GM12878 (cell line): Measurements from ENCODE around the gene BCL11A. TPM values are rescaled to one million over a fixed set of nuclear protein-coding genes. Genes with fewer than 3 reads are reported as not detected.

ENCODE experiments used
- ATAC-seq: fragments of 200-7000 bp; cut with Tn5 transposase; 3 replicates; pipeline ENCODE4 v1.9.1; 2020; ENCODE audit warnings: mild to moderate bottlenecking, moderate library complexity
- BruUV-seq: library from RNA; stranded (reverse); fragments of 400-500 nt; replicated peaks from 2 replicates; lab custom pipeline; 2021; lab: Mats Ljungman, UMichigan
- CTCF ChIA-PET: fragments of 300-600 bp; sonication (Branson Sonifier 250); formaldehyde crosslinking; extraction: SDS; loops from one replicate; lab custom pipeline; 2021; ENCODE audit warnings: inconsistent platforms; lab: Yijun Ruan, JAX
- POLR2A ChIA-PET: fragments of 350-600 bp; formaldehyde crosslinking; extraction: SDS; loops from one replicate; lab custom pipeline; 2021; ENCODE audit warnings: inconsistent platforms; lab: Charles Lee
- RAD21 ChIA-PET: fragments of 300-600 bp; sonication (Branson Sonifier 250); formaldehyde crosslinking; loops from one replicate; lab custom pipeline; 2023; ENCODE audit warnings: antibody characterized with exemption; ENCODE audit not compliant: unreplicated experiment; lab: Charles Lee
- SMC1A ChIA-PET: fragments of 300-600 bp; sonication (Branson Sonifier 250); formaldehyde crosslinking; loops from one replicate; lab custom pipeline; 2023; ENCODE audit not compliant: unreplicated experiment, uncharacterized antibody; lab: Charles Lee
- DNase-seq: peaks from one replicate; pipeline ENCODE4 v3.0.0-alpha.2; 2011; ENCODE audit warnings: low read depth, low spot score
- FAIRE-seq: peaks from 3 replicates; lab custom pipeline; 2011; peaks lifted over from hg19 to GRCh38; lab: Jason Lieb, UNC
- H2AFZ ChIP-seq: 2 replicates; pipeline ENCODE4 v1.6.0; 2011; ENCODE audit warnings: low read depth, low read length, control low read depth; ENCODE audit not compliant: control insufficient read depth
- H3K27ac ChIP-seq: 2 replicates; pipeline ENCODE4 v1.5.1; 2011; ENCODE audit warnings: control low read depth; ENCODE audit not compliant: control insufficient read depth, insufficient read depth
- H3K27me3 ChIP-seq, 2 experiments: replicated peaks in 1 of 2; 2 replicates each; pipeline versions ENCODE4 v1.6.0 to v1.6.1; 2011; ENCODE audit warnings: low read length in 1 of 2; ENCODE audit not compliant: control insufficient read depth in 2 of 2, insufficient read depth in 2 of 2
- H3K36me3 ChIP-seq, 2 experiments: 2 replicates each; pipeline ENCODE4 v1.5.1; 2011; ENCODE audit warnings: low read length in 1 of 2; ENCODE audit not compliant: control insufficient read depth in 2 of 2, insufficient read depth in 2 of 2
- H3K4me1 ChIP-seq: 2 replicates; pipeline ENCODE4 v1.6.1; 2011; ENCODE audit warnings: mild to moderate bottlenecking, low read length, moderate library complexity, mixed read lengths; ENCODE audit not compliant: control insufficient read depth, insufficient read depth
- H3K4me2 ChIP-seq: 2 replicates; pipeline ENCODE4 v1.6.0; 2011; ENCODE audit warnings: control low read depth; ENCODE audit not compliant: control insufficient read depth, insufficient read depth
- H3K4me3 ChIP-seq: fragments of 200-600 bp; sonication (generic); 2 replicates; pipeline ENCODE4 v1.5.1; 2016
- H3K79me2 ChIP-seq: 2 replicates; pipeline ENCODE4 v1.6.0; 2011; ENCODE audit warnings: low read length; ENCODE audit not compliant: control insufficient read depth, insufficient read depth
- H3K9ac ChIP-seq: 2 replicates; pipeline ENCODE4 v1.8.0; 2011; ENCODE audit warnings: low read length, control low read depth, mixed read lengths; ENCODE audit not compliant: control insufficient read depth, insufficient read depth
- H3K9me3 ChIP-seq: replicated peaks from 3 replicates; pipeline ENCODE4 v1.5.1; 2011; ENCODE audit warnings: mild to moderate bottlenecking, low read length; ENCODE audit not compliant: control insufficient read depth, insufficient read depth
- H4K20me1 ChIP-seq: 2 replicates; pipeline ENCODE4 v1.6.0; 2011; ENCODE audit not compliant: control insufficient read depth, insufficient read depth
- CBX5 ChIP-seq: sonication (generic); IDR thresholded peaks from 2 replicates; pipeline ENCODE4 v1.6.1; 2016; ENCODE audit warnings: low read depth, moderate library complexity, mild to moderate bottlenecking, inconsistent platforms
- EED ChIP-seq: sonication (generic); IDR thresholded peaks from 2 replicates; pipeline ENCODE4 v1.6.1; 2016; ENCODE audit warnings: antibody characterized with exemption, low read depth
- EGR1 ChIP-seq, 2 experiments: IDR thresholded peaks; 1 replicate in 1 of 2; 2 replicates in 1 of 2; pipeline ENCODE4 v1.6.1; 2011 to 2012; ENCODE audit warnings: low read depth in 2 of 2, low read length in 2 of 2, borderline replicate concordance in 1 of 2, mild to moderate bottlenecking in 1 of 2, moderate library complexity in 1 of 2
- ETV6 ChIP-seq, 2 experiments: fragments of 450-650 bp in 1 of 2; IDR thresholded peaks in 1 of 2; conservative IDR thresholded peaks in 1 of 2; 2 replicates each; pipeline ENCODE4 v1.6.1; 2014; ENCODE audit warnings: antibody characterized with exemption in 1 of 2, borderline replicate concordance in 1 of 2, low read depth in 1 of 2, mild to moderate bottlenecking in 1 of 2, moderate library complexity in 1 of 2
- HDAC6 ChIP-seq: fragments of 200-600 bp; sonication (generic); IDR thresholded peaks from one replicate; pipeline ENCODE4 v1.8.0; 2017; ENCODE audit warnings: antibody characterized with exemption; ENCODE audit not compliant: unreplicated experiment
- IKZF1 ChIP-seq: fragments of 450-650 bp; conservative IDR thresholded peaks from 2 replicates; pipeline ENCODE4 v1.6.1; 2017; ENCODE audit warnings: antibody characterized with exemption, mild to moderate bottlenecking
- MTA3 ChIP-seq: IDR thresholded peaks from 2 replicates; pipeline ENCODE4 v1.6.1; 2012; ENCODE audit warnings: low read length, inconsistent platforms, borderline replicate concordance
- MYC ChIP-seq: IDR thresholded peaks from 2 replicates; pipeline ENCODE4 v1.6.1; 2011; ENCODE audit warnings: mild to moderate bottlenecking, low read length, moderate library complexity, inconsistent platforms; ENCODE audit not compliant: insufficient read depth, insufficient replicate concordance, insufficient read length, severe bottlenecking
- NR2C1 ChIP-seq: fragments of 450-650 bp; IDR thresholded peaks from 2 replicates; pipeline ENCODE4 v1.6.1; 2017; ENCODE audit warnings: antibody characterized with exemption, mild to moderate bottlenecking, moderate library complexity
- SPI1 ChIP-seq: IDR thresholded peaks from 2 replicates; pipeline ENCODE4 v1.6.1; 2011; ENCODE audit warnings: low read depth, mild to moderate bottlenecking, low read length, moderate library complexity, borderline replicate concordance; ENCODE audit not compliant: insufficient read depth
- WGBS: methylation state at CpG from one replicate; pipeline ENCODE4 v1.1.6; 2016; ENCODE audit warnings: low lambda C conversion rate; ENCODE audit not compliant: insufficient replicate concordance, insufficient coverage; ENCODE audit errors: missing lambda C conversion rate; 5-methylcytosine and 5-hydroxymethylcytosine counted together
- in situ Hi-C: fragments of 300-500 bp; cut with MboI; formaldehyde crosslinking; loops from 9 replicates; pipeline ENCODE4 v1.14.3; 2018; ENCODE audit warnings: mixed read lengths
- intact Hi-C: fragments of 100-400 bp; cut with micrococcal nuclease; formaldehyde crosslinking; loops from one replicate; pipeline ENCODE4 v1.14.2; 2022; ENCODE audit not compliant: unreplicated experiment
- polyA plus RNA-seq, 11 experiments: library from polyadenylated mRNA; depleted of rRNA in 4 of 11; unstranded in 6 of 11; stranded (reverse) in 5 of 11; fragments of >200 nt; fragmentation: Nextera tagmentation in 4 of 11; fragmentation: Illumina TruSeq in 1 of 11; extraction: Ambion mirVana in 4 of 11; extraction: Trizol in 1 of 11; gene quantifications; 1 replicate in 1 of 11; 2 replicates in 10 of 11; pipeline versions ENCODE4 v1.2.1 to v1.2.3, GENCODE V29; 2011 to 2016; ENCODE audit warnings: inconsistent platforms in 2 of 11, missing spikeins in 2 of 11, low read depth in 1 of 11
- total RNA-seq, 4 experiments: library from RNA; depleted of rRNA in 3 of 4; stranded (reverse); fragments of >200 nt in 3 of 4; fragmentation: Illumina TruSeq in 1 of 4; extraction: Trizol in 1 of 4; gene quantifications; 2 replicates each; pipeline versions ENCODE4 v1.2.1 to v1.2.3, GENCODE V29; 2013 to 2021
- TF ChIP-seq, protein P1 (sequence below), 3 experiments: IDR thresholded peaks in 2 of 3; conservative IDR thresholded peaks in 1 of 3; 2 replicates each; pipeline ENCODE4 v1.5.1; 2011; ENCODE audit warnings: low read depth in 3 of 3, low read length in 3 of 3, mild to moderate bottlenecking in 3 of 3, control low read depth in 2 of 3, moderate library complexity in 2 of 3, inconsistent platforms in 1 of 3, mixed read lengths in 1 of 3; ENCODE audit not compliant: control insufficient read depth in 2 of 3, insufficient read depth in 1 of 3; ENCODE audit errors: extremely low read depth in 1 of 3

BCL11A gene
- total and polyA plus RNA-seq, 10 of the 15 experiments (the other 5 are each of a cell fraction or from before 2014, with no cell fraction given), result 7.5 to 26.6 (median 11.1) TPM; not detected in 1

DNA sequence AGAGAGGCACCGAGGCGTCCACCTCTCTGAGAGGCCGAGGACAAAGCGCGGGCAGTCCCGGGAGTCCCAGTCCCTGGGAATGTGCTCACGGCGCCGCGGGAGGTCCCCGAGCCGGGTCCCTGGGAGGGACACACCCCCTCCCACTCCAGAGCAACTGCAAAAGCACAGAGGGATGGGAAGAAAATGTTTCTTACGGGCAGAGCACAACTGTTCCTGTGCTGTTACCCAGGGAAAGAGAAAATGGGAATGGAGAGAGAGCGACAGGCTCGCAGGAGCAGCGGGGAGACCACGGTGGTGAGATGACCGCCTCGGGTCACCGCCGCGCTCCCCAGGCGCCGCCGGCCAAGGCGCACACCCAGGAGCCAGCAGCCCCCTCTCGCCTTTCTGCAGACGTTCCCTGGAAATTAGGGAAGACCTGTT, 1.2 kb upstream of the BCL11A start:
- H3K9me3 ChIP-seq, result no peaks in the 10 kb centered on the region
- H3K27me3 ChIP-seq, result peaks cover 3 to 5% of the 10 kb centered on the region in 2 experiments; a peak in 3 of 4 replicates
- DNase-seq, result no peak
- H4K20me1 ChIP-seq, result no peaks in the 10 kb centered on the region
- H3K4me2 ChIP-seq, result peak overlapping the region; percentile 97
- no peaks in the 10 kb centered on the region for H3K36me3 ChIP-seq
- peak overlapping the region; percentile 82 for H3K9ac ChIP-seq
- no peaks in the 10 kb centered on the region for H3K4me1 ChIP-seq
- H2AFZ ChIP-seq, result peak overlapping the region; percentile 79
- RAD21 ChIA-PET, result no interaction called here
- under 1% methylated on average over 28 of the region's 28 CpGs for whole genome bisulfite sequencing
- no peak for FAIRE-seq
- intact Hi-C loops (loop anchor here (5.0 to 10.0 kb wide), 6 partner anchors 242 to 1790 kb away; no protein-coding TSS in a partner anchor), in situ Hi-C loops (no loop called here)
- POLR2A ChIA-PET, result no interaction called here
- TF ChIP-seq ETV6 (conservative IDR thresholded peaks at IDR 0.05 in 1 of 2, IDR thresholded peaks at IDR 0.05 in 1 of 2; ENCODE audit: borderline replicate concordance in 1 of 2, low read depth in 1 of 2) (peak in 1 of 2 experiments; percentile 17; a peak in 1 of 4 replicates), MYC (no peak)
- no TSS peak for BruUV-seq
- peak overlapping the region; percentile 92 for H3K4me3 ChIP-seq
- peak overlapping the region; percentile 84 for H3K27ac ChIP-seq
- H3K79me2 ChIP-seq, result peaks cover 43% of the 10 kb centered on the region
- CTCF ChIA-PET, result interaction anchor here (1.5 kb wide), 1 partner anchor 11 kb away, joined by 6 read pairs; no protein-coding TSS in a partner anchor
- peak; percentile 13 for ATAC-seq
- SMC1A ChIA-PET, result no interaction called here

DNA sequence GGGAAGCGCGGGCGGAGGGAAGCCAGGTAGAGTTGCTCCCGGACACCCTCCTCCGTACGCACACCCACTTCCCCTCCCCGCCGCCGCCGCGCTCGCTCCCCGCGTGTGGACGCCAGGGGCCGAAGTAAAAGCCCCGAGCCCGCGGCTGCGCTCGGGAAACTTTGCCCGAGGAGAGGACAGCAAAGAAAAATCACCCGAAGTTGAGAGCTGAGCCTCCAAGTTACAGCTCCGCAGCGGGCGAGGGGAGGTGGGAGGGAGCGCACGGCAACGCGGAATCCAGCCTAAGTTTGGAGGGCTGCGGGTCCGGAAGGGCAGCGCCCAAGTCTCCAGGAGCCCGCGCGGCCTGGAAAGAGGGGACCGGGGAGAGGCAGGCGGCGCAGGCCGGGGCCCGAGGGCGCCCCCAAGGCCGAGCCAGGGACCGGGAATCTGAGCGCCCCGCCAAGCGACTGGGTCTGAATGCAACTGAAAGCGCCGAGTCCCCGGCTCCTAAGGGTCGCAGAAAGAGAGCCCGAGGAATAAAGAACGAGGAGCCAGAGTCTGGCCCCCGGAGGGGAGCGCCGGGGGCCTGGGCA, 706 bp upstream of the BCL11A start:
- Histone ChIP-seq H3K27me3 (peaks cover 3 to 5% of the 10 kb centered on the region in 2 experiments; a peak in 3 of 4 replicates), H2AFZ (peak overlapping the region; percentile 79)
- under 1% methylated on average over 44 of the region's 56 CpGs for WGBS
- intact Hi-C loops (loop anchor here (5.0 to 10.0 kb wide), 6 partner anchors 242 to 1789 kb away; no protein-coding TSS in a partner anchor), in situ Hi-C loops (no loop called here)
- RAD21 ChIA-PET, result no interaction called here
- TF ChIP-seq SPI1 (peak; percentile 51), MYC (no peak), EED (peak; percentile 35; the same call in 1 of the 2 replicates), MTA3 (no peak), HDAC6 (peak; percentile 45), CBX5 (0 out of 2 replicates have a peak, but pooled peaks have one; percentile 24), IKZF1 (no peak), EGR1 (IDR thresholded peaks at IDR 0.05; ENCODE audit: borderline replicate concordance in 1 of 2, low read depth in 2 of 2, low read length in 2 of 2) (peak in 1 of 2 experiments; percentile 32; a peak in 1 of 3 replicates), NR2C1 (no peak)
- TF ChIP-seq, protein P1, sequence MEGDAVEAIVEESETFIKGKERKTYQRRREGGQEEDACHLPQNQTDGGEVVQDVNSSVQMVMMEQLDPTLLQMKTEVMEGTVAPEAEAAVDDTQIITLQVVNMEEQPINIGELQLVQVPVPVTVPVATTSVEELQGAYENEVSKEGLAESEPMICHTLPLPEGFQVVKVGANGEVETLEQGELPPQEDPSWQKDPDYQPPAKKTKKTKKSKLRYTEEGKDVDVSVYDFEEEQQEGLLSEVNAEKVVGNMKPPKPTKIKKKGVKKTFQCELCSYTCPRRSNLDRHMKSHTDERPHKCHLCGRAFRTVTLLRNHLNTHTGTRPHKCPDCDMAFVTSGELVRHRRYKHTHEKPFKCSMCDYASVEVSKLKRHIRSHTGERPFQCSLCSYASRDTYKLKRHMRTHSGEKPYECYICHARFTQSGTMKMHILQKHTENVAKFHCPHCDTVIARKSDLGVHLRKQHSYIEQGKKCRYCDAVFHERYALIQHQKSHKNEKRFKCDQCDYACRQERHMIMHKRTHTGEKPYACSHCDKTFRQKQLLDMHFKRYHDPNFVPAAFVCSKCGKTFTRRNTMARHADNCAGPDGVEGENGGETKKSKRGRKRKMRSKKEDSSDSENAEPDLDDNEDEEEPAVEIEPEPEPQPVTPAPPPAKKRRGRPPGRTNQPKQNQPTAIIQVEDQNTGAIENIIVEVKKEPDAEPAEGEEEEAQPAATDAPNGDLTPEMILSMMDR (IDR thresholded peaks at IDR 0.05 in 2 of 3, conservative IDR thresholded peaks at IDR 0.05 in 1 of 3; ENCODE audit: control insufficient read depth in 2 of 3, extremely low read depth in 1 of 3, insufficient read depth in 1 of 3, low read depth in 3 of 3, low read length in 3 of 3), result peak in 1 of 3 experiments; percentile 10; a peak in 1 of 6 replicates
- TF ChIP-seq, all 136 proteins: peak for 6
- Histone ChIP-seq H3K27ac (peak overlapping the region; percentile 84), H3K79me2 (peaks cover 48% of the 10 kb centered on the region), H3K9me3 (no peaks in the 10 kb centered on the region), H3K4me3 (peak overlapping the region; percentile 92), H3K36me3 (no peaks in the 10 kb centered on the region), H4K20me1 (no peaks in the 10 kb centered on the region), H3K4me2 (peak overlapping the region; percentile 97), H3K4me1 (no peaks in the 10 kb centered on the region), H3K9ac (peak overlapping the region; percentile 82)
- SMC1A ChIA-PET, result no interaction called here
- DNase-seq (no peak), ATAC-seq (peak; percentile 3; the same call in 2 of the 3 replicates), FAIRE-seq (no peak)
- POLR2A ChIA-PET, result no interaction called here
- CTCF ChIA-PET, result no interaction called here
- BruUV-seq, result no TSS peak
